D721Med (cell line): ENCODE measurements around the gene CFAP54.

ENCODE experiments used
- DNase-seq: peaks from one replicate; pipeline ENCODE4 v3.0.0; 2011; ENCODE audit warnings: low spot score; ENCODE audit not compliant: insufficient read length
- FAIRE-seq: peaks from 2 replicates; lab custom pipeline; 2011; peaks lifted over from hg19 to GRCh38; lab: Jason Lieb, UNC
- CTCF ChIP-seq: IDR thresholded peaks from 2 replicates; pipeline ENCODE4 v1.5.1; 2012; ENCODE audit warnings: mild to moderate bottlenecking, control low read depth; ENCODE audit not compliant: insufficient read depth; ENCODE audit errors: missing control alignments

CFAP54 gene

GRCh38 chr12:96502477-96502876, 13.1 kb downstream of the CFAP54 start:
- no peak for TF ChIP-seq CTCF
- no peak for DNase-seq
- no peak for FAIRE-seq

- no peak for FAIRE-seq
- TF ChIP-seq CTCF, result no peak
- no peak for DNase-seq
Measured at GRCh38 chr12:96502949-96503532, 13.7 kb downstream of the CFAP54 start.

GRCh38 chr12:96503976-96504375, 14.6 kb downstream of the CFAP54 start:
- FAIRE-seq, result no peak
- no peak for TF ChIP-seq CTCF

GRCh38 chr12:96506776-96507175, 17.4 kb downstream of the CFAP54 start:
- DNase-seq (no peak), FAIRE-seq (no peak)
- no peak for TF ChIP-seq CTCF

More at GRCh38 chr12:96503976-96504375, 14.6 kb downstream of the CFAP54 start:
- no peak for DNase-seq

- no peak for FAIRE-seq
- no peak for DNase-seq
- TF ChIP-seq CTCF, result no peak
Measured at GRCh38 chr12:96510306-96510764, 21.0 kb downstream of the CFAP54 start.

DNA sequence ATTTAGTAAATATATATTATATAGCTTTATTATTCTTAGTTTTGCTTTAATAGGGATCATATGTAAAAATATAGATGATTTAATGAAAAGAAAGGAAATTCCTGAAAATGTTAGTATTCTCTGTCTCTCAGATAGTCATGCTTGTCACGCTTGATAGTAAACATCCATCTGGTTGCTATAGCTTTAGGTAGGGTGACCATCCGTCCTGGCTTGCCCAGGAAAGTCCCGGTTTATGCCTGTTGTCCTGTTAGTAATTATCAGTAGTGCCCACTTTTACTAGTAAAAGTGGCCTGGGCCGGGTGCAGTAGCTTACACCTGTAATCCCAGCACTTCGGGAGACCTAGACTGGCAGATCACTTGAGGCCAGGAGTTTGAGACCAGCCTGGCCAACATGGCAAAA, 23.8 kb downstream of the CFAP54 start:
- no peak for TF ChIP-seq CTCF
- FAIRE-seq (no peak), DNase-seq (no peak)

- TF ChIP-seq CTCF, result no peak
- no peak for FAIRE-seq
- no peak for DNase-seq
Measured at GRCh38 chr12:96513681-96514080, 24.3 kb downstream of the CFAP54 start.
